WTC11 (cell line): ENCODE results near the gene PAF1. TPM values are rescaled to one million over a fixed set of nuclear protein-coding genes. Genes with fewer than 3 reads are reported as not detected.

Experiments
- ATAC-seq: fragments of 200-7000 bp; cut with Tn5 transposase; 2 replicates; pipeline ENCODE4 v1.10.0; 2021; ENCODE audit warnings: mild to moderate bottlenecking, moderate library complexity
- CTCF ChIA-PET: fragments of 300-600 bp; sonication (Branson Sonifier 250); formaldehyde crosslinking; loops from one replicate; lab custom pipeline; 2021; ENCODE audit warnings: antibody characterized with exemption; lab: Charles Lee
- POLR2A ChIA-PET: fragments of 350-600 bp; sonication (Branson Sonifier 250); formaldehyde crosslinking; loops from one replicate; lab custom pipeline; 2021; ENCODE audit warnings: antibody characterized with exemption; lab: Charles Lee
- DNase-seq: peaks from one replicate; pipeline ENCODE4 v3.0.0; 2021; ENCODE audit warnings: low spot score
- H3K27ac Mint-ChIP-seq: 2 replicates; pipeline ENCODE4 v1.8.0; 2021; ENCODE audit warnings: mixed read lengths
- H3K27me3 Mint-ChIP-seq: 2 replicates; pipeline ENCODE4 v1.8.0; 2021; ENCODE audit warnings: low read depth, mild to moderate bottlenecking, moderate library complexity, mixed read lengths
- H3K36me3 Mint-ChIP-seq: 2 replicates; pipeline ENCODE4 v1.8.0; 2021; ENCODE audit warnings: mixed read lengths
- H3K4me1 Mint-ChIP-seq: 2 replicates; pipeline ENCODE4 v1.8.0; 2022; ENCODE audit warnings: mixed read lengths
- H3K4me3 Mint-ChIP-seq: 2 replicates; pipeline ENCODE4 v1.8.0; 2021; ENCODE audit warnings: mild to moderate bottlenecking, moderate library complexity, mixed read lengths
- H3K9me3 Mint-ChIP-seq: 2 replicates; pipeline ENCODE4 v1.8.0; 2021; ENCODE audit warnings: mixed read lengths
- ATF1 ChIP-seq: sonication (generic); formaldehyde crosslinking; IDR thresholded peaks from 2 replicates; pipeline ENCODE4 v1.8.1; 2023; ENCODE audit warnings: mild to moderate bottlenecking, moderate library complexity, missing genetic modification reagents
- EMX1 ChIP-seq: fragments of 250-450 bp; sonication (Bioruptor Pico); IDR thresholded peaks from 2 replicates; pipeline ENCODE4 v1.8.0; 2021; ENCODE audit warnings: mild to moderate bottlenecking
- ETV6 ChIP-seq: sonication (generic); formaldehyde crosslinking; IDR thresholded peaks from 2 replicates; pipeline ENCODE4 v1.8.1; 2022; ENCODE audit warnings: mild to moderate bottlenecking, missing genetic modification reagents
- JAZF1 ChIP-seq: fragments of 250-450 bp; sonication (Bioruptor Pico); IDR thresholded peaks from 2 replicates; pipeline ENCODE4 v1.9.0; 2021; ENCODE audit warnings: moderate library complexity, mild to moderate bottlenecking, inconsistent platforms
- JUN ChIP-seq: sonication (generic); formaldehyde crosslinking; IDR thresholded peaks from 2 replicates; pipeline ENCODE4 v1.8.0; 2023; ENCODE audit warnings: mild to moderate bottlenecking, missing genetic modification reagents
- KAT7 ChIP-seq: sonication (generic); formaldehyde crosslinking; IDR thresholded peaks from 2 replicates; pipeline ENCODE4 v1.8.1; 2023; ENCODE audit warnings: missing genetic modification reagents, mild to moderate bottlenecking, borderline replicate concordance
- MYBL2 ChIP-seq: sonication (generic); formaldehyde crosslinking; IDR thresholded peaks from 2 replicates; pipeline ENCODE4 v1.8.1; 2023; ENCODE audit warnings: mild to moderate bottlenecking, moderate library complexity, missing genetic modification reagents
- NFYB ChIP-seq: sonication (generic); formaldehyde crosslinking; conservative IDR thresholded peaks from 2 replicates; pipeline ENCODE4 v1.8.0; 2022; ENCODE audit warnings: low read depth, missing genetic modification reagents
- TCF7 ChIP-seq: sonication (generic); formaldehyde crosslinking; IDR thresholded peaks from 2 replicates; pipeline ENCODE4 v1.8.0; 2022; ENCODE audit warnings: mild to moderate bottlenecking, low read depth, missing genetic modification reagents, moderate library complexity
- TEAD4 ChIP-seq: sonication (generic); formaldehyde crosslinking; IDR thresholded peaks from 2 replicates; pipeline ENCODE4 v1.8.0; 2022; ENCODE audit warnings: mild to moderate bottlenecking, missing genetic modification reagents
- ZNF317 ChIP-seq: sonication (generic); formaldehyde crosslinking; IDR thresholded peaks from 2 replicates; pipeline ENCODE4 v1.8.1; 2023; ENCODE audit warnings: low read depth, mild to moderate bottlenecking, moderate library complexity, missing genetic modification reagents, borderline replicate concordance
- total RNA-seq: library from RNA; stranded (reverse); gene quantifications from 3 replicates; pipeline ENCODE4 v1.2.3, GENCODE V29; 2021
- TF ChIP-seq, protein P1 (sequence below): sonication (generic); formaldehyde crosslinking; IDR thresholded peaks from 2 replicates; pipeline ENCODE4 v1.8.1; 2022; ENCODE audit warnings: mild to moderate bottlenecking, missing genetic modification reagents, moderate library complexity, borderline replicate concordance
- TF ChIP-seq, protein P2 (sequence below): sonication (generic); formaldehyde crosslinking; IDR thresholded peaks from 2 replicates; pipeline ENCODE4 v1.8.0; 2022; ENCODE audit warnings: mild to moderate bottlenecking, missing genetic modification reagents
- TF ChIP-seq, protein P3 (sequence below): fragments of 200-600 bp; IDR thresholded peaks from 2 replicates; pipeline ENCODE4 v1.8.0; 2022; ENCODE audit warnings: antibody characterized with exemption
- TF ChIP-seq, protein P4 (sequence below): sonication (generic); formaldehyde crosslinking; IDR thresholded peaks from 2 replicates; pipeline ENCODE4 v1.8.1; 2023; ENCODE audit warnings: mild to moderate bottlenecking, moderate library complexity, missing genetic modification reagents
- TF ChIP-seq, protein P5 (sequence below): sonication (generic); formaldehyde crosslinking; IDR thresholded peaks from 2 replicates; pipeline ENCODE4 v1.8.0; 2023; ENCODE audit warnings: missing genetic modification reagents
- TF ChIP-seq, protein P6 (sequence below): sonication (generic); formaldehyde crosslinking; IDR thresholded peaks from 2 replicates; pipeline ENCODE4 v1.8.1; 2023; ENCODE audit warnings: mild to moderate bottlenecking, missing genetic modification reagents, borderline replicate concordance
- TF ChIP-seq, protein P7 (sequence below): sonication (generic); formaldehyde crosslinking; IDR thresholded peaks from 2 replicates; pipeline ENCODE4 v1.8.0; 2022; ENCODE audit warnings: mild to moderate bottlenecking, missing genetic modification reagents
- TF ChIP-seq, protein P8 (sequence below): sonication (generic); formaldehyde crosslinking; IDR thresholded peaks from 2 replicates; pipeline ENCODE4 v1.8.0; 2022; ENCODE audit warnings: missing genetic modification reagents

PAF1 gene
- total RNA-seq, 1 experiment from 2014 or later = 27.8 TPM

DNA sequence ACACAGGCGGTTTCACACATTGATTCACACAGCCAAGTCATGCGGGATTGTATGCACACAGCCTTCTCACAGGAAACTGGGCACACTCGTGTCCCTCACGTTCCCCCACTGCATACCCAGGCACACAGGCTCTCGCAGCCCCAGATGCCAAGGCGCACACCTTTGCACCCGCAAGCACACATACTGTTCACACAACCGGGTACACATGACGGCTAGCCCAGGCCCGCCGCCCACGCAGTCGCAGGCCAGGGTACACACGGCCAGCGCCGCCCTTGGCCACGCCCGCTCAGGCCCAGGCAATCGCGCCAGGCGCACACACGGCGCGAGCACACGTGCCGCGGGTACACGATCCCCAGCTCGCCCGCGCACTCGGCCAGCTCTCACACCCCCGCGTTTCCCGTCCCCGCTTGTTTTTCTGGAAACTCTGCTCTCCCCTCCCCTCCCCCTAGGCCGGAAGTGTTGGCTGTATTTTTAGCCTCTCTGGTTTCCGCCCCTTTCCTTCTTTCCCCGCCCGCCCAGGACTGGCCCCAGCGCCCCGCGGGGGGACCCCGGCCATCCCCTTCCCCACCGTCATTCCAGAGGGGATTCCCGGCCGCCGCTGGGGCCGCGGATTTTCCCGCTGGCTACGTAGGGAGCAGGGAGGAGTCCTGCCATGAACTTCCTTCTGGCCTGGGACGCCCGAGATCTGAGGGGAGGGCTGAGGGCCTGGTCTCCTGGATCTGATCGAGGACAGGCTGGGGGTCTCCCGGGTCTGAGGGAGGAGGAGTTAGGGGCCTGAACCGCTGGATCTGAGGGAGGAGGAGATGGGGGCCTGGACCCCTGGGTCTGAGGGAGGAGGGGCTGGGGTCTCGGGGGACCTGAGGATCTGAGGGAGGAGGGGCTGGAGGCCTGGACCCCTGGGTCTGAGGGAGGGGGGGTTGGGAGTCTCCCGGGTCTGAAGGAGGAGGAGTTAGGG, 11.7 kb upstream of the PAF1 start:
- peaks cover 2% of the 10 kb centered on the region; the same call in 1 of the 2 replicates for H3K36me3 Mint-ChIP-seq
- peaks cover 45% of the 10 kb centered on the region for H3K4me1 Mint-ChIP-seq
- H3K27me3 Mint-ChIP-seq = no peaks in the 10 kb centered on the region
- ATAC-seq (peak; percentile 32), DNase-seq (peak; percentile 91)
- H3K27ac Mint-ChIP-seq = peak overlapping the region; percentile 99
- CTCF ChIA-PET = interaction anchor here (0.7 to 1.1 kb wide), 4 partner anchors 17 to 205 kb away, joined by 3 to 4 read pairs (median 3); partner anchors contain the start of genes NCCRP1, SAMD4B and SYCN
- no peaks in the 10 kb centered on the region for H3K9me3 Mint-ChIP-seq
- POLR2A ChIA-PET = interaction anchor here (0.6 to 3.5 kb wide), 10 partner anchors 9 to 33 kb away, joined by 3 to 25 read pairs (median 5); partner anchors contain the start of genes MED29, PAF1, PLEKHG2 and RPS16
- H3K4me3 Mint-ChIP-seq = peak overlapping the region; percentile 91
- 0 out of 2 replicates have a peak, but pooled peaks have one; percentile 24 for TF ChIP-seq MYBL2 (CRISPR knock-in tag)
- TF ChIP-seq, protein P1, sequence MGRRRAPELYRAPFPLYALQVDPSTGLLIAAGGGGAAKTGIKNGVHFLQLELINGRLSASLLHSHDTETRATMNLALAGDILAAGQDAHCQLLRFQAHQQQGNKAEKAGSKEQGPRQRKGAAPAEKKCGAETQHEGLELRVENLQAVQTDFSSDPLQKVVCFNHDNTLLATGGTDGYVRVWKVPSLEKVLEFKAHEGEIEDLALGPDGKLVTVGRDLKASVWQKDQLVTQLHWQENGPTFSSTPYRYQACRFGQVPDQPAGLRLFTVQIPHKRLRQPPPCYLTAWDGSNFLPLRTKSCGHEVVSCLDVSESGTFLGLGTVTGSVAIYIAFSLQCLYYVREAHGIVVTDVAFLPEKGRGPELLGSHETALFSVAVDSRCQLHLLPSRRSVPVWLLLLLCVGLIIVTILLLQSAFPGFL (CRISPR knock-in tag) = no peak
- TF ChIP-seq JUN (CRISPR knock-in tag) = no peak
- TF ChIP-seq KAT7 (CRISPR knock-in tag) = no peak
- TF ChIP-seq TEAD4 (CRISPR knock-in tag) = no peak
- TF ChIP-seq, protein P2, sequence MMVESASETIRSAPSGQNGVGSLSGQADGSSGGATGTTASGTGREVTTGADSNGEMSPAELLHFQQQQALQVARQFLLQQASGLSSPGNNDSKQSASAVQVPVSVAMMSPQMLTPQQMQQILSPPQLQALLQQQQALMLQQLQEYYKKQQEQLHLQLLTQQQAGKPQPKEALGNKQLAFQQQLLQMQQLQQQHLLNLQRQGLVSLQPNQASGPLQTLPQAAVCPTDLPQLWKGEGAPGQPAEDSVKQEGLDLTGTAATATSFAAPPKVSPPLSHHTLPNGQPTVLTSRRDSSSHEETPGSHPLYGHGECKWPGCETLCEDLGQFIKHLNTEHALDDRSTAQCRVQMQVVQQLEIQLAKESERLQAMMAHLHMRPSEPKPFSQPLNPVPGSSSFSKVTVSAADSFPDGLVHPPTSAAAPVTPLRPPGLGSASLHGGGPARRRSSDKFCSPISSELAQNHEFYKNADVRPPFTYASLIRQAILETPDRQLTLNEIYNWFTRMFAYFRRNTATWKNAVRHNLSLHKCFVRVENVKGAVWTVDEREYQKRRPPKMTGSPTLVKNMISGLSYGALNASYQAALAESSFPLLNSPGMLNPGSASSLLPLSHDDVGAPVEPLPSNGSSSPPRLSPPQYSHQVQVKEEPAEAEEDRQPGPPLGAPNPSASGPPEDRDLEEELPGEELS (CRISPR knock-in tag) = no peak
- no peak for TF ChIP-seq NFYB (CRISPR knock-in tag)
- TF ChIP-seq ATF1 (CRISPR knock-in tag) = peak; percentile 47; the same call in 1 of the 2 replicates
- TF ChIP-seq, protein P3, sequence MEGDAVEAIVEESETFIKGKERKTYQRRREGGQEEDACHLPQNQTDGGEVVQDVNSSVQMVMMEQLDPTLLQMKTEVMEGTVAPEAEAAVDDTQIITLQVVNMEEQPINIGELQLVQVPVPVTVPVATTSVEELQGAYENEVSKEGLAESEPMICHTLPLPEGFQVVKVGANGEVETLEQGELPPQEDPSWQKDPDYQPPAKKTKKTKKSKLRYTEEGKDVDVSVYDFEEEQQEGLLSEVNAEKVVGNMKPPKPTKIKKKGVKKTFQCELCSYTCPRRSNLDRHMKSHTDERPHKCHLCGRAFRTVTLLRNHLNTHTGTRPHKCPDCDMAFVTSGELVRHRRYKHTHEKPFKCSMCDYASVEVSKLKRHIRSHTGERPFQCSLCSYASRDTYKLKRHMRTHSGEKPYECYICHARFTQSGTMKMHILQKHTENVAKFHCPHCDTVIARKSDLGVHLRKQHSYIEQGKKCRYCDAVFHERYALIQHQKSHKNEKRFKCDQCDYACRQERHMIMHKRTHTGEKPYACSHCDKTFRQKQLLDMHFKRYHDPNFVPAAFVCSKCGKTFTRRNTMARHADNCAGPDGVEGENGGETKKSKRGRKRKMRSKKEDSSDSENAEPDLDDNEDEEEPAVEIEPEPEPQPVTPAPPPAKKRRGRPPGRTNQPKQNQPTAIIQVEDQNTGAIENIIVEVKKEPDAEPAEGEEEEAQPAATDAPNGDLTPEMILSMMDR = no peak
- TF ChIP-seq JAZF1 = no peak
- peak; percentile 78 for TF ChIP-seq ETV6
- TF ChIP-seq, protein P4, sequence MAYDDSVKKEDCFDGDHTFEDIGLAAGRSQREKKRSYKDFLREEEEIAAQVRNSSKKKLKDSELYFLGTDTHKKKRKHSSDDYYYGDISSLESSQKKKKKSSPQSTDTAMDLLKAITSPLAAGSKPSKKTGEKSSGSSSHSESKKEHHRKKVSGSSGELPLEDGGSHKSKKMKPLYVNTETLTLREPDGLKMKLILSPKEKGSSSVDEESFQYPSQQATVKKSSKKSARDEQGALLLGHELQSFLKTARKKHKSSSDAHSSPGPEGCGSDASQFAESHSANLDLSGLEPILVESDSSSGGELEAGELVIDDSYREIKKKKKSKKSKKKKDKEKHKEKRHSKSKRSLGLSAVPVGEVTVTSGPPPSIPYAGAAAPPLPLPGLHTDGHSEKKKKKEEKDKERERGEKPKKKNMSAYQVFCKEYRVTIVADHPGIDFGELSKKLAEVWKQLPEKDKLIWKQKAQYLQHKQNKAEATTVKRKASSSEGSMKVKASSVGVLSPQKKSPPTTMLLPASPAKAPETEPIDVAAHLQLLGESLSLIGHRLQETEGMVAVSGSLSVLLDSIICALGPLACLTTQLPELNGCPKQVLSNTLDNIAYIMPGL = no peak
- no peak for TF ChIP-seq EMX1 (CRISPR knock-in tag)
- TF ChIP-seq, protein P5, sequence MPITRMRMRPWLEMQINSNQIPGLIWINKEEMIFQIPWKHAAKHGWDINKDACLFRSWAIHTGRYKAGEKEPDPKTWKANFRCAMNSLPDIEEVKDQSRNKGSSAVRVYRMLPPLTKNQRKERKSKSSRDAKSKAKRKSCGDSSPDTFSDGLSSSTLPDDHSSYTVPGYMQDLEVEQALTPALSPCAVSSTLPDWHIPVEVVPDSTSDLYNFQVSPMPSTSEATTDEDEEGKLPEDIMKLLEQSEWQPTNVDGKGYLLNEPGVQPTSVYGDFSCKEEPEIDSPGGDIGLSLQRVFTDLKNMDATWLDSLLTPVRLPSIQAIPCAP = no peak
- no peak for TF ChIP-seq TCF7 (CRISPR knock-in tag)
- TF ChIP-seq, protein P6, sequence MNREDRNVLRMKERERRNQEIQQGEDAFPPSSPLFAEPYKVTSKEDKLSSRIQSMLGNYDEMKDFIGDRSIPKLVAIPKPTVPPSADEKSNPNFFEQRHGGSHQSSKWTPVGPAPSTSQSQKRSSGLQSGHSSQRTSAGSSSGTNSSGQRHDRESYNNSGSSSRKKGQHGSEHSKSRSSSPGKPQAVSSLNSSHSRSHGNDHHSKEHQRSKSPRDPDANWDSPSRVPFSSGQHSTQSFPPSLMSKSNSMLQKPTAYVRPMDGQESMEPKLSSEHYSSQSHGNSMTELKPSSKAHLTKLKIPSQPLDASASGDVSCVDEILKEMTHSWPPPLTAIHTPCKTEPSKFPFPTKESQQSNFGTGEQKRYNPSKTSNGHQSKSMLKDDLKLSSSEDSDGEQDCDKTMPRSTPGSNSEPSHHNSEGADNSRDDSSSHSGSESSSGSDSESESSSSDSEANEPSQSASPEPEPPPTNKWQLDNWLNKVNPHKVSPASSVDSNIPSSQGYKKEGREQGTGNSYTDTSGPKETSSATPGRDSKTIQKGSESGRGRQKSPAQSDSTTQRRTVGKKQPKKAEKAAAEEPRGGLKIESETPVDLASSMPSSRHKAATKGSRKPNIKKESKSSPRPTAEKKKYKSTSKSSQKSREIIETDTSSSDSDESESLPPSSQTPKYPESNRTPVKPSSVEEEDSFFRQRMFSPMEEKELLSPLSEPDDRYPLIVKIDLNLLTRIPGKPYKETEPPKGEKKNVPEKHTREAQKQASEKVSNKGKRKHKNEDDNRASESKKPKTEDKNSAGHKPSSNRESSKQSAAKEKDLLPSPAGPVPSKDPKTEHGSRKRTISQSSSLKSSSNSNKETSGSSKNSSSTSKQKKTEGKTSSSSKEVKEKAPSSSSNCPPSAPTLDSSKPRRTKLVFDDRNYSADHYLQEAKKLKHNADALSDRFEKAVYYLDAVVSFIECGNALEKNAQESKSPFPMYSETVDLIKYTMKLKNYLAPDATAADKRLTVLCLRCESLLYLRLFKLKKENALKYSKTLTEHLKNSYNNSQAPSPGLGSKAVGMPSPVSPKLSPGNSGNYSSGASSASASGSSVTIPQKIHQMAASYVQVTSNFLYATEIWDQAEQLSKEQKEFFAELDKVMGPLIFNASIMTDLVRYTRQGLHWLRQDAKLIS = no peak
- TF ChIP-seq, protein P7, sequence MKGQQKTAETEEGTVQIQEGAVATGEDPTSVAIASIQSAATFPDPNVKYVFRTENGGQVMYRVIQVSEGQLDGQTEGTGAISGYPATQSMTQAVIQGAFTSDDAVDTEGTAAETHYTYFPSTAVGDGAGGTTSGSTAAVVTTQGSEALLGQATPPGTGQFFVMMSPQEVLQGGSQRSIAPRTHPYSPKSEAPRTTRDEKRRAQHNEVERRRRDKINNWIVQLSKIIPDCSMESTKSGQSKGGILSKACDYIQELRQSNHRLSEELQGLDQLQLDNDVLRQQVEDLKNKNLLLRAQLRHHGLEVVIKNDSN (CRISPR knock-in tag) = no peak
- TF ChIP-seq ZNF317 (CRISPR knock-in tag) = no peak
- TF ChIP-seq, protein P8, sequence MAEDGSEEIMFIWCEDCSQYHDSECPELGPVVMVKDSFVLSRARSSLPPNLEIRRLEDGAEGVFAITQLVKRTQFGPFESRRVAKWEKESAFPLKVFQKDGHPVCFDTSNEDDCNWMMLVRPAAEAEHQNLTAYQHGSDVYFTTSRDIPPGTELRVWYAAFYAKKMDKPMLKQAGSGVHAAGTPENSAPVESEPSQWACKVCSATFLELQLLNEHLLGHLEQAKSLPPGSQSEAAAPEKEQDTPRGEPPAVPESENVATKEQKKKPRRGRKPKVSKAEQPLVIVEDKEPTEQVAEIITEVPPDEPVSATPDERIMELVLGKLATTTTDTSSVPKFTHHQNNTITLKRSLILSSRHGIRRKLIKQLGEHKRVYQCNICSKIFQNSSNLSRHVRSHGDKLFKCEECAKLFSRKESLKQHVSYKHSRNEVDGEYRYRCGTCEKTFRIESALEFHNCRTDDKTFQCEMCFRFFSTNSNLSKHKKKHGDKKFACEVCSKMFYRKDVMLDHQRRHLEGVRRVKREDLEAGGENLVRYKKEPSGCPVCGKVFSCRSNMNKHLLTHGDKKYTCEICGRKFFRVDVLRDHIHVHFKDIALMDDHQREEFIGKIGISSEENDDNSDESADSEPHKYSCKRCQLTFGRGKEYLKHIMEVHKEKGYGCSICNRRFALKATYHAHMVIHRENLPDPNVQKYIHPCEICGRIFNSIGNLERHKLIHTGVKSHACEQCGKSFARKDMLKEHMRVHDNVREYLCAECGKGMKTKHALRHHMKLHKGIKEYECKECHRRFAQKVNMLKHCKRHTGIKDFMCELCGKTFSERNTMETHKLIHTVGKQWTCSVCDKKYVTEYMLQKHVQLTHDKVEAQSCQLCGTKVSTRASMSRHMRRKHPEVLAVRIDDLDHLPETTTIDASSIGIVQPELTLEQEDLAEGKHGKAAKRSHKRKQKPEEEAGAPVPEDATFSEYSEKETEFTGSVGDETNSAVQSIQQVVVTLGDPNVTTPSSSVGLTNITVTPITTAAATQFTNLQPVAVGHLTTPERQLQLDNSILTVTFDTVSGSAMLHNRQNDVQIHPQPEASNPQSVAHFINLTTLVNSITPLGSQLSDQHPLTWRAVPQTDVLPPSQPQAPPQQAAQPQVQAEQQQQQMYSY (CRISPR knock-in tag) = no peak
